Endothelial cell of umbilical vein (primary cell): ENCODE measurements around the gene TXNRD2. TPM values are rescaled to one million over a fixed set of nuclear protein-coding genes. Genes with fewer than 3 reads are reported as not detected.

Experiments used
- BruUV-seq: library from RNA; stranded (reverse); fragments of 400-500 nt; replicated peaks from 2 replicates; lab custom pipeline; 2021; lab: Mats Ljungman, UMichigan
- CTCF ChIA-PET: fragments of 300-600, 350-600 bp; sonication (Branson Sonifier 250); formaldehyde crosslinking; loops from one replicate; lab custom pipeline; 2021; ENCODE audit warnings: antibody characterized with exemption, inconsistent platforms; lab: Charles Lee
- POLR2A ChIA-PET: fragments of 300-600, 350-600 bp; sonication (Branson Sonifier 250); formaldehyde crosslinking; loops from one replicate; lab custom pipeline; 2021; ENCODE audit warnings: antibody characterized with exemption, inconsistent platforms; lab: Charles Lee
- DNase-seq: peaks from one replicate; pipeline ENCODE4 v3.0.0-alpha.2; 2011; ENCODE audit warnings: low read depth, low spot score
- FAIRE-seq: peaks from 2 replicates; lab custom pipeline; 2011; peaks lifted over from hg19 to GRCh38; lab: Jason Lieb, UNC
- H2AFZ ChIP-seq: 2 replicates; pipeline ENCODE4 v1.6.0; 2012; ENCODE audit warnings: low read depth, low read length, control low read depth, inconsistent platforms
- H3K27ac ChIP-seq: 2 replicates; pipeline ENCODE4 v1.5.1; 2011; ENCODE audit warnings: low read depth, mild to moderate bottlenecking, control low read depth, low read length, moderate library complexity; ENCODE audit not compliant: insufficient read depth
- H3K27me3 ChIP-seq, 2 experiments: 2 replicates each; pipeline versions ENCODE4 v1.6.0 to v1.6.1; 2011; ENCODE audit warnings: low read length in 2 of 2, mixed read lengths in 1 of 2; ENCODE audit not compliant: control insufficient read depth in 2 of 2, insufficient read depth in 2 of 2
- H3K36me3 ChIP-seq, 2 experiments: 2 replicates in 1 of 2; 3 replicates in 1 of 2; pipeline ENCODE4 v1.5.1; 2011; ENCODE audit warnings: low read length in 2 of 2, mild to moderate bottlenecking in 1 of 2, moderate library complexity in 1 of 2; ENCODE audit not compliant: control insufficient read depth in 2 of 2, insufficient read depth in 2 of 2; ENCODE audit errors: extremely low read depth in 1 of 2
- H3K4me1 ChIP-seq: 3 replicates; pipeline ENCODE4 v1.5.1; 2011; ENCODE audit warnings: mild to moderate bottlenecking, low read length; ENCODE audit not compliant: control insufficient read depth, insufficient read depth; ENCODE audit errors: extremely low read depth
- H3K4me2 ChIP-seq: 2 replicates; pipeline ENCODE4 v1.6.1; 2011; ENCODE audit warnings: low read length, control low read depth, mixed read lengths; ENCODE audit not compliant: insufficient read depth
- H3K4me3 ChIP-seq, 3 experiments: fragments of 200-600 bp in 1 of 3; sonication (generic), shearing (Covaris generic) in 1 of 3; replicated peaks in 1 of 3; 2 replicates each; pipeline ENCODE4 v1.5.1; 2011 to 2016; ENCODE audit warnings: control low read depth in 3 of 3, low read length in 3 of 3, mild to moderate bottlenecking in 2 of 3, inconsistent platforms in 1 of 3, low read depth in 1 of 3, moderate library complexity in 1 of 3; ENCODE audit not compliant: insufficient read depth in 1 of 3
- H3K79me2 ChIP-seq: 2 replicates; pipeline ENCODE4 v1.6.0; 2012; ENCODE audit warnings: low read length, inconsistent platforms; ENCODE audit not compliant: control insufficient read depth, insufficient read depth
- H3K9ac ChIP-seq: replicated peaks from 2 replicates; pipeline ENCODE3; 2011; ENCODE audit warnings: low read length, control low read depth; ENCODE audit not compliant: insufficient read depth; ENCODE audit errors: extremely low read depth
- H3K9me1 ChIP-seq: replicated peaks from 3 replicates; pipeline ENCODE4 v1.6.0; 2011; ENCODE audit warnings: mild to moderate bottlenecking, low read length; ENCODE audit not compliant: control insufficient read depth, insufficient read depth; ENCODE audit errors: extremely low read depth
- H3K9me3 ChIP-seq: replicated peaks from 2 replicates; pipeline ENCODE4 v1.5.1; 2012; ENCODE audit warnings: low read length, inconsistent platforms; ENCODE audit not compliant: control insufficient read depth, insufficient read depth
- H4K20me1 ChIP-seq: replicated peaks from 2 replicates; pipeline ENCODE3; 2011; ENCODE audit warnings: mild to moderate bottlenecking, low read length; ENCODE audit not compliant: control insufficient read depth, insufficient read depth; ENCODE audit errors: extremely low read depth
- CTCF ChIP-seq, 2 donors: IDR thresholded peaks; 1 replicate in 1 of 2; 2 replicates in 1 of 2; pipeline ENCODE4 v1.5.1; 2011; ENCODE audit warnings: low read length in 2 of 2, mild to moderate bottlenecking in 2 of 2, moderate library complexity in 2 of 2, control low read depth in 1 of 2, inconsistent platforms in 1 of 2, low read depth in 1 of 2; ENCODE audit not compliant: insufficient read depth in 1 of 2; ENCODE audit errors: extremely low read depth in 1 of 2
- EZH2 ChIP-seq: IDR thresholded peaks from 2 replicates; pipeline ENCODE4 v1.6.1; 2012; ENCODE audit warnings: borderline replicate concordance, low read depth, mild to moderate bottlenecking, moderate library complexity, low read length, inconsistent platforms; ENCODE audit not compliant: severe bottlenecking
- FOS ChIP-seq: IDR thresholded peaks from 2 replicates; pipeline ENCODE4 v1.6.1; 2011; ENCODE audit warnings: mild to moderate bottlenecking, low read length, moderate library complexity, borderline replicate concordance; ENCODE audit not compliant: insufficient read depth
- GATA2 ChIP-seq: IDR thresholded peaks from 2 replicates; pipeline ENCODE4 v1.7.0; 2011; ENCODE audit warnings: low read depth, mild to moderate bottlenecking, moderate library complexity, mixed read lengths, low read length; ENCODE audit not compliant: insufficient read length, insufficient read depth
- JUN ChIP-seq: IDR thresholded peaks from 2 replicates; pipeline ENCODE4 v1.6.1; 2011; ENCODE audit warnings: borderline replicate concordance, low read depth; ENCODE audit not compliant: insufficient read length, insufficient read depth
- MAX ChIP-seq: IDR thresholded peaks from 2 replicates; pipeline ENCODE4 v1.6.1; 2011; ENCODE audit not compliant: insufficient read depth, insufficient read length
- MYC ChIP-seq: IDR thresholded peaks from one replicate; pipeline ENCODE4 v1.6.1; 2011; ENCODE audit warnings: mild to moderate bottlenecking, low read depth, low read length
- POLR2A ChIP-seq: IDR thresholded peaks from 2 replicates; pipeline ENCODE4 v1.6.1; 2012; ENCODE audit warnings: low read depth, mild to moderate bottlenecking, control low read depth, low read length
- POLR2AphosphoS5 ChIP-seq: IDR thresholded peaks from 2 replicates; pipeline ENCODE4 v1.6.1; 2012; ENCODE audit warnings: low read depth, mild to moderate bottlenecking, control low read depth, low read length, moderate library complexity; ENCODE audit not compliant: insufficient read depth
- dilution Hi-C: fragments of 300-500 bp; cut with MboI; formaldehyde crosslinking; loops from one replicate; pipeline ENCODE4 v1.15.0; 2019; ENCODE audit warnings: low sequenced_read_pairs; ENCODE audit not compliant: extremely low pct_ligation_motif_present
- intact Hi-C: fragments of 100-400 bp; cut with micrococcal nuclease; formaldehyde crosslinking; loops from one replicate; pipeline ENCODE4 v1.10.0; 2022
- polyA plus RNA-seq, 4 experiments: library from polyadenylated mRNA; depleted of rRNA in 3 of 4; stranded (reverse) in 3 of 4; unstranded in 1 of 4; fragments of >200 nt; gene quantifications; 2 replicates each; pipeline versions ENCODE4 v1.2.1 to v1.2.3, GENCODE V29; 2011 to 2012; ENCODE audit warnings: missing spikeins in 1 of 4
- total RNA-seq: library from RNA; stranded (reverse); gene quantifications from 2 replicates; pipeline ENCODE4 v1.2.3, GENCODE V29; 2021

The TXNRD2 gene
- total and polyA plus RNA-seq, 2 donors (not counting 3 experiments of a cell fraction or from before 2014, with no cell fraction given), result 211 to 440 TPM

- Histone ChIP-seq H4K20me1 (no peaks in the 10 kb centered on the region), H3K27ac (no peak overlapping the region), H3K27me3 (no peaks in the 10 kb centered on the region), H2AFZ (no peak overlapping the region), H3K4me1 (peaks cover 3% of the 10 kb centered on the region), H3K79me2 (no peaks in the 10 kb centered on the region), H3K9me1 (no peaks in the 10 kb centered on the region), H3K4me2 (no peak overlapping the region), H3K36me3 (peaks cover 2 to 7% of the 10 kb centered on the region in 2 experiments), H3K9me3 (no peaks in the 10 kb centered on the region), H3K9ac (no peak overlapping the region), H3K4me3 (no peak overlapping the region)
- BruUV-seq, result no TSS peak
- CTCF ChIA-PET, result interaction anchor here (1.4 to 6.5 kb wide), 2 partner anchors 49 to 174 kb away, joined by 3 to 51 read pairs; no protein-coding TSS in a partner anchor
- dilution Hi-C loops (no loop called here), intact Hi-C loops (no loop called here)
- no peak for FAIRE-seq
- POLR2A ChIA-PET, result no interaction called here
- DNase-seq, result no peak
- TF ChIP-seq POLR2A (no peak), CTCF (IDR thresholded peaks at IDR 0.05; ENCODE audit: extremely low read depth in 1 of 2, insufficient read depth in 1 of 2, low read depth in 1 of 2, low read length in 2 of 2) (no peak), GATA2 (no peak), MYC (no peak), MAX (no peak), POLR2AphosphoS5 (no peak), JUN (no peak), EZH2 (no peak), FOS (no peak)
Observed at GRCh38 chr22:19904935-19905334, 36.7 kb downstream of the TXNRD2 start.
